HG03097 (cell line): ENCODE measurements around the gene OR51I2.

Experiments used
- ATAC-seq: cut with Tn5 transposase; IDR thresholded peaks from one replicate; pipeline ENCODE4 v1.9.1; 2021; ENCODE audit not compliant: unreplicated experiment, low FRiP score

Gene OR51I2

GRCh38 chr11:5505363-5506048, 56.4 kb downstream of the OR51I2 start:
- no peak for ATAC-seq
